ENCODE data around the gene ZNF169. TPM values are rescaled to one million over a fixed set of nuclear protein-coding genes. Genes with fewer than 3 reads are reported as not detected.

The ZNF169 gene
- polyA plus RNA-seq, 1 of the 3 experiments (the other 2 are of a cell fraction): 3.1 TPM

DNA sequence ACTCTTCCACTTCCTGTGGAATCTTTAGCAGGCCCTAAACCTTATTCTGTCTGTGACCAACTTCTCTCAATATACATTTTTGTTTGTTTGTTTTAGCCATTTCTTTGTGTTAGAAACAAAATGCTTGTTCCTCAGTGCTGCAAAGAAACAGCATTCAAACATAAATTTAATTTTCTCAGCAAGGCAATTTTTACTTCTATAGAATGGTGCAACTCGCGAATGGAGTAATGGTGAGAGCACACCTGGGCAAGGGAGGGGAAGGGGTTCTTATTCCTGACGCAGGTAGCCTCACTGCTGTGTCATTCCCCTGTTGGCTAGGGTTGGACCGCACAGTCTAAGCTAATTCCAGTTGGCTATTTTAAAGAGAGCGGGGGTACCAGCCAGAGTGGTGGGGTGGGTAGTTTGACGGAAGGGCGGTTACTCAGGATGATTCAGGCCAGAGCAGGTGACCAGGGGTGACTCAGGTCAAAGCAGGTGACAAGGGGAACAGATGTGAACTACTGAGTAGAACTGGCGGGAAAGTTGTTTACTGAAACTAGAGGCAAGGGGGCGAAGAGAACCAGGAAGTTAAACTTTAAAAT, 21.4 kb downstream of the ZNF169 start:
- TF ChIP-seq PBX3 (IDR thresholded peaks at IDR 0.05): no peak
- TF ChIP-seq FOXM1 (IDR thresholded peaks at IDR 0.05; ENCODE audit: low read depth): no peak
- TF ChIP-seq SMC3 (IDR thresholded peaks at IDR 0.05; ENCODE audit: low read depth, low read length): no peak
- TF ChIP-seq CHD2 (IDR thresholded peaks at IDR 0.05; ENCODE audit: low read length, partially characterized antibody): no peak
- no peak for TF ChIP-seq RAD21 (IDR thresholded peaks at IDR 0.05; ENCODE audit: low read length)
- no peak for TF ChIP-seq RXRA (IDR thresholded peaks at IDR 0.05; ENCODE audit: borderline replicate concordance, low read depth)
- no peak for TF ChIP-seq NFIC (IDR thresholded peaks at IDR 0.05; ENCODE audit: borderline replicate concordance)
- no peak for TF ChIP-seq GABPA (IDR thresholded peaks at IDR 0.05; ENCODE audit: low read depth)
- no peak for TF ChIP-seq YY1 (IDR thresholded peaks at IDR 0.05; ENCODE audit: low read depth)
- TF ChIP-seq REST (IDR thresholded peaks at IDR 0.05; ENCODE audit: low read depth, low read length): no peak
- no peak for TF ChIP-seq TEAD4 (IDR thresholded peaks at IDR 0.05; ENCODE audit: borderline replicate concordance, insufficient read depth)
- TF ChIP-seq, protein P1, sequence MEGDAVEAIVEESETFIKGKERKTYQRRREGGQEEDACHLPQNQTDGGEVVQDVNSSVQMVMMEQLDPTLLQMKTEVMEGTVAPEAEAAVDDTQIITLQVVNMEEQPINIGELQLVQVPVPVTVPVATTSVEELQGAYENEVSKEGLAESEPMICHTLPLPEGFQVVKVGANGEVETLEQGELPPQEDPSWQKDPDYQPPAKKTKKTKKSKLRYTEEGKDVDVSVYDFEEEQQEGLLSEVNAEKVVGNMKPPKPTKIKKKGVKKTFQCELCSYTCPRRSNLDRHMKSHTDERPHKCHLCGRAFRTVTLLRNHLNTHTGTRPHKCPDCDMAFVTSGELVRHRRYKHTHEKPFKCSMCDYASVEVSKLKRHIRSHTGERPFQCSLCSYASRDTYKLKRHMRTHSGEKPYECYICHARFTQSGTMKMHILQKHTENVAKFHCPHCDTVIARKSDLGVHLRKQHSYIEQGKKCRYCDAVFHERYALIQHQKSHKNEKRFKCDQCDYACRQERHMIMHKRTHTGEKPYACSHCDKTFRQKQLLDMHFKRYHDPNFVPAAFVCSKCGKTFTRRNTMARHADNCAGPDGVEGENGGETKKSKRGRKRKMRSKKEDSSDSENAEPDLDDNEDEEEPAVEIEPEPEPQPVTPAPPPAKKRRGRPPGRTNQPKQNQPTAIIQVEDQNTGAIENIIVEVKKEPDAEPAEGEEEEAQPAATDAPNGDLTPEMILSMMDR (IDR thresholded peaks at IDR 0.05): no peak
- TF ChIP-seq GATA2 (CRISPR knock-in tag; IDR thresholded peaks at IDR 0.05): no peak
- TF ChIP-seq USF2 (IDR thresholded peaks at IDR 0.05; ENCODE audit: borderline replicate concordance, low read depth, low read length): no peak
- no peak for TF ChIP-seq IRF3 (IDR thresholded peaks at IDR 0.05; ENCODE audit: low read depth, low read length)
- H3K4me2 ChIP-seq: no peak overlapping the region
- H3K9ac ChIP-seq: no peak overlapping the region
- WGBS (ENCODE audit: low lambda C conversion rate): 95% methylated on average over 9 of the region's 9 CpGs
- no peaks in the 10 kb centered on the region for H4K20me1 ChIP-seq (ENCODE audit: insufficient read depth)
- ChIA-PET POLR2A (no interaction called here), CTCF (interaction anchor here (1.0 kb wide), 1 partner anchor 12 kb away, joined by 3 read pairs; no protein-coding TSS in a partner anchor)
- no peaks in the 10 kb centered on the region for H3K27me3 ChIP-seq (ENCODE audit: insufficient read depth)
- H3K79me2 ChIP-seq (ENCODE audit: insufficient read depth): peaks cover 7% of the 10 kb centered on the region; the same call in 1 of the 2 replicates
- H2AFZ ChIP-seq (ENCODE audit: low read depth): no peak overlapping the region
- DNase-seq: no peak
- no peaks in the 10 kb centered on the region; a peak in 1 of 4 replicates for H3K4me1 ChIP-seq (ENCODE audit: control insufficient read depth in 1 of 2, insufficient read depth in 2 of 2, low read depth in 1 of 2, low read length in 1 of 2)
- H3K27ac ChIP-seq (ENCODE audit: low read depth in 2 of 2, low read length in 1 of 2): no peak overlapping the region
- H3F3A ChIP-seq (replicated peaks; ENCODE audit: insufficient read depth): no peaks in the 10 kb centered on the region
- no peaks in the 10 kb centered on the region for H3K9me2 ChIP-seq
- H3K36me3 ChIP-seq (replicated peaks in 1 of 2; ENCODE audit: control insufficient read depth in 1 of 2, insufficient read depth in 2 of 2, low read length in 1 of 2): peaks cover 12 to 30% of the 10 kb centered on the region in 2 experiments
- no peaks in the 10 kb centered on the region for H3K9me3 ChIP-seq
- no peak overlapping the region for H3K4me3 ChIP-seq (ENCODE audit: low read depth in 2 of 2, low read length in 1 of 2)

Measured in SK-N-SH (cell line).